Measurements from ENCODE around the gene ADAM22. TPM values are rescaled to one million over a fixed set of nuclear protein-coding genes. Genes with fewer than 3 reads are reported as not detected.

Gene ADAM22
- total RNA-seq, 2 experiments from 2014 or later, result 1.2 to 1.9 TPM

GRCh38 chr7:88233828-88234227 is 299.8 kb downstream of the ADAM22 start:
- intact Hi-C loops (cut with micrococcal nuclease), result no loop called here
- peaks cover 5% of the 10 kb centered on the region for H3K27me3 Mint-ChIP-seq (ENCODE audit: low read depth)
- CTCF ChIA-PET, result no interaction called here

DNA sequence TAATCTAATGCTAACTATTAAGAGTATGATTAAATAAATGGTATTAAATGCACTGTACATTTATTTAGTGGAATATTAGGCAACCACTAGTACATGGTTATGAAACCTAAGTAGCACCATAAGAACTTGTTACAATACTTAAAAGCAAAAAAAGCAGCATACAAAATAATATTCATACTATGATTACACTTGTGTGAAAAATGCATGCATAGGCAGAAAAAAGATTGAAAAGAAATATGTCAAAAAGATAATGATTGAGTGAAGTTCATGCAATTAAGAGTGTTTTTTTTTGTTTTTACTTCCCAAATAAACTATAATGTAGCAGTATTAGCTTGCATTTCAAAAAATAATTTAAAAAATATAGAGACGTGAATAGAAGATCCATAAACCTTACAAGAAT is 305.8 kb downstream of the ADAM22 start:
- no peaks in the 10 kb centered on the region for H3K36me3 Mint-ChIP-seq (ENCODE audit: low read depth)
- no peak for DNase-seq
- no peaks in the 10 kb centered on the region for H3K4me1 Mint-ChIP-seq (ENCODE audit: low read depth)
- H3K27ac Mint-ChIP-seq, result no peak overlapping the region
- CTCF ChIA-PET, result no interaction called here
- H3K9me3 Mint-ChIP-seq, result no peaks in the 10 kb centered on the region
- peaks cover 3% of the 10 kb centered on the region for H3K27me3 Mint-ChIP-seq (ENCODE audit: low read depth)
- intact Hi-C loops (cut with micrococcal nuclease), result no loop called here
- no peak overlapping the region for H3K4me3 Mint-ChIP-seq

More at GRCh38 chr7:88233828-88234227, 299.8 kb downstream of the ADAM22 start:
- Mint-ChIP-seq H3K36me3 (ENCODE audit: low read depth) (no peaks in the 10 kb centered on the region), H3K27ac (no peak overlapping the region), H3K9me3 (no peaks in the 10 kb centered on the region), H3K4me3 (no peak overlapping the region), H3K4me1 (ENCODE audit: low read depth) (no peaks in the 10 kb centered on the region)
- no peak for DNase-seq

GRCh38 chr7:88243345-88243909 is 309.4 kb downstream of the ADAM22 start:
- Mint-ChIP-seq H3K4me1 (ENCODE audit: low read depth) (no peaks in the 10 kb centered on the region), H3K27ac (no peak overlapping the region), H3K27me3 (ENCODE audit: low read depth) (peaks cover 16% of the 10 kb centered on the region), H3K4me3 (no peak overlapping the region), H3K36me3 (ENCODE audit: low read depth) (no peaks in the 10 kb centered on the region), H3K9me3 (no peaks in the 10 kb centered on the region)
- CTCF ChIA-PET, result interaction anchor here (0.7 to 1.5 kb wide), 7 partner anchors 10 to 548 kb away, joined by 3 to 7 read pairs (median 3); no protein-coding TSS in a partner anchor
- intact Hi-C loops (cut with micrococcal nuclease), result loop anchor here (1.0 to 2.0 kb wide), 3 partner anchors 115 to 1875 kb away; no protein-coding TSS in a partner anchor
- DNase-seq, result no peak

DNA sequence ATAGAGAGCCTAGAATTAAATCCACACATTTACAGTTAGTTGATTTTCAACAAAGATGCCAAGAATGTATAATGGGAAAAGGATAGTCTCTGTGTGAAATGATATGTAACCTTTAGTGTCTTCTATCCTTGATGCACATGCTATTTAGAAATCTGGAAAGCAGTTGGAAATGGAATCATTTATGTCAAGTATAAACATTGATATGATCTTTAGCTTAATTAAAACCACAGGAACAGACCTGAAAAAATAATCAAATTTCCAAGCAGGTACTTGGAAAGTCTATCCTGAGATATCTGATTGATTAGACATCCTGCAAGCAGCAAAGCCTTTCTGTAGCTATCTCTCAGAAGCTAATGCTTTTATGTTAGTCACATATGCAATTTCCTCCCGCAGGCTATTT is 310.2 kb downstream of the ADAM22 start:
- CTCF ChIA-PET, result interaction anchor here (0.6 to 1.5 kb wide), 4 partner anchors 15 to 343 kb away, joined by 3 to 6 read pairs (median 3); no protein-coding TSS in a partner anchor
- no peaks in the 10 kb centered on the region for H3K9me3 Mint-ChIP-seq
- H3K27ac Mint-ChIP-seq, result no peak overlapping the region
- H3K36me3 Mint-ChIP-seq (ENCODE audit: low read depth), result no peaks in the 10 kb centered on the region
- peaks cover 16% of the 10 kb centered on the region for H3K27me3 Mint-ChIP-seq (ENCODE audit: low read depth)
- no peak overlapping the region for H3K4me3 Mint-ChIP-seq
- intact Hi-C loops (cut with micrococcal nuclease), result loop anchor here (2.0 kb wide), 1 partner anchor 1379 kb away; no protein-coding TSS in a partner anchor
- DNase-seq, result no peak
- no peaks in the 10 kb centered on the region for H3K4me1 Mint-ChIP-seq (ENCODE audit: low read depth)

Other genes with a start within 250 kb of the ADAM22 start
- 10 to 100 TPM; 32.7 to 38.3 TPM for gene SLC25A40, start 57.9 kb upstream of the ADAM22 start, total RNA-seq
- gene DBF4, start 57.8 kb upstream of the ADAM22 start, total RNA-seq, result 10 to 100 TPM; 70.1 to 70.6 TPM

All from activated naive CD4-positive, alpha-beta T cell treated with anti-CD3 and anti-CD28 coated beads for 36 hours (primary cell).